Superior temporal gyrus (tissue), 1 donor: Measurements from ENCODE around the gene NEK4.
"Not testable (repeated sequence)": the region's sequence is repeated elsewhere in the genome, so short reads cannot be mapped to it uniquely, and the experiment has no call there.

Source experiments
- DNase-seq: peaks from one replicate; pipeline ENCODE4 v3.0.0-alpha.2; 2016; ENCODE audit errors: extremely low spot score

The NEK4 gene

GRCh38 chr3:52696830-52697631 is 73.7 kb downstream of the NEK4 start:
- DNase-seq = no peak

GRCh38 chr3:52695798-52696671 is 74.7 kb downstream of the NEK4 start:
- no peak for DNase-seq

GRCh38 chr3:52694528-52695189 is 76.1 kb downstream of the NEK4 start:
- DNase-seq = no peak

- no peak for DNase-seq
Observed at GRCh38 chr3:52693071-52693470, 77.7 kb downstream of the NEK4 start.

GRCh38 chr3:52690560-52690959 is 80.2 kb downstream of the NEK4 start:
- no peak for DNase-seq

GRCh38 chr3:52689151-52689550 is 81.6 kb downstream of the NEK4 start:
- DNase-seq = no peak

- no peak for DNase-seq
Observed at GRCh38 chr3:52688266-52688665, 82.5 kb downstream of the NEK4 start.

- peak; percentile 96 for DNase-seq
Observed at GRCh38 chr3:52685709-52686691, 84.7 kb downstream of the NEK4 start, which contains the start of the genes GNL3 and PBRM1. TSS of gene GNL3 (plus strand) at chr3:52686032. CDS start at chr3:52686093, 61 bp downstream. TSS of gene PBRM1 (minus strand) at chr3:52685913.

- DNase-seq = peak; percentile 76
Observed at GRCh38 chr3:52685285-52685708, 85.4 kb downstream of the NEK4 start.

GRCh38 chr3:52684184-52684583 is 86.6 kb downstream of the NEK4 start:
- no peak for DNase-seq

GRCh38 chr3:52683611-52684010 is 87.1 kb downstream of the NEK4 start:
- DNase-seq = no peak

GRCh38 chr3:52682016-52682415 is 88.7 kb downstream of the NEK4 start:
- peak; percentile 59 for DNase-seq

- no peak for DNase-seq
Observed at GRCh38 chr3:52681596-52681995, 89.1 kb downstream of the NEK4 start.

- no peak for DNase-seq
Observed at GRCh38 chr3:52679811-52680210, 90.9 kb downstream of the NEK4 start.

- DNase-seq = no peak
Observed at GRCh38 chr3:52679199-52679538, 91.6 kb downstream of the NEK4 start.

GRCh38 chr3:52678265-52679198 is 92.2 kb downstream of the NEK4 start:
- no peak for DNase-seq

GRCh38 chr3:52676201-52676600 is 94.5 kb downstream of the NEK4 start:
- DNase-seq = not testable (repeated sequence)

- no peak for DNase-seq
Observed at GRCh38 chr3:52671676-52672075, 99.1 kb downstream of the NEK4 start.

GRCh38 chr3:52670621-52671521 is 99.9 kb downstream of the NEK4 start:
- no peak for DNase-seq
